ENCODE measurements around the gene LSAMP.
"Not testable (repeated sequence)": the region's sequence is repeated elsewhere in the genome, so short reads cannot be mapped to it uniquely, and the experiment has no call there.

Gene LSAMP

DNA sequence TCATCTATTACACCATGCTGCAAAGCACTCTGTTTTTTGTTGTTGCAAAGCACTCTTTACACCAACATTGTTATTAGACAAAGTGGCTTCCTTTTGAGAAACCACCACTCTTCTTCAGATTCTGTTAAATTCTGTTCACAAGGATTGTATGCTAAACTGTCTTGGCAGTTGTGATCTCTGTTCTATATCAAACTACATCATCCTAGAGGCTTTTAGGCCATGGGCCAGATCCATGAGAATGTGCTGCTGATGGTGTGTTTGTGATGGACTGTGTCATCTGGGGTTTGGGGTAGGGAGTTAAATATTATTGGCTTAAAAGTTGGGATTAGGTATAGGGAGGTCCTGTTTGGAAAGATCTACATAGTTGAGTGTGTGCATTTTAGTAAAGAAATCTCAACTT, 592.2 kb downstream of the LSAMP start:
- DNase-seq (ENCODE audit: low spot score): no peak
- CTCF ChIA-PET: interaction anchor here (0.5 kb wide), 1 partner anchor 41 kb away, joined by 3 read pairs; no protein-coding TSS in a partner anchor
- TF ChIP-seq, protein P1, sequence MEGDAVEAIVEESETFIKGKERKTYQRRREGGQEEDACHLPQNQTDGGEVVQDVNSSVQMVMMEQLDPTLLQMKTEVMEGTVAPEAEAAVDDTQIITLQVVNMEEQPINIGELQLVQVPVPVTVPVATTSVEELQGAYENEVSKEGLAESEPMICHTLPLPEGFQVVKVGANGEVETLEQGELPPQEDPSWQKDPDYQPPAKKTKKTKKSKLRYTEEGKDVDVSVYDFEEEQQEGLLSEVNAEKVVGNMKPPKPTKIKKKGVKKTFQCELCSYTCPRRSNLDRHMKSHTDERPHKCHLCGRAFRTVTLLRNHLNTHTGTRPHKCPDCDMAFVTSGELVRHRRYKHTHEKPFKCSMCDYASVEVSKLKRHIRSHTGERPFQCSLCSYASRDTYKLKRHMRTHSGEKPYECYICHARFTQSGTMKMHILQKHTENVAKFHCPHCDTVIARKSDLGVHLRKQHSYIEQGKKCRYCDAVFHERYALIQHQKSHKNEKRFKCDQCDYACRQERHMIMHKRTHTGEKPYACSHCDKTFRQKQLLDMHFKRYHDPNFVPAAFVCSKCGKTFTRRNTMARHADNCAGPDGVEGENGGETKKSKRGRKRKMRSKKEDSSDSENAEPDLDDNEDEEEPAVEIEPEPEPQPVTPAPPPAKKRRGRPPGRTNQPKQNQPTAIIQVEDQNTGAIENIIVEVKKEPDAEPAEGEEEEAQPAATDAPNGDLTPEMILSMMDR (conservative IDR thresholded peaks at IDR 0.05; ENCODE audit: low read depth): no peak
- no peak overlapping the region for H3K27ac ChIP-seq
- POLR2A ChIA-PET (ENCODE audit: low non-redundant PET): no interaction called here

DNA sequence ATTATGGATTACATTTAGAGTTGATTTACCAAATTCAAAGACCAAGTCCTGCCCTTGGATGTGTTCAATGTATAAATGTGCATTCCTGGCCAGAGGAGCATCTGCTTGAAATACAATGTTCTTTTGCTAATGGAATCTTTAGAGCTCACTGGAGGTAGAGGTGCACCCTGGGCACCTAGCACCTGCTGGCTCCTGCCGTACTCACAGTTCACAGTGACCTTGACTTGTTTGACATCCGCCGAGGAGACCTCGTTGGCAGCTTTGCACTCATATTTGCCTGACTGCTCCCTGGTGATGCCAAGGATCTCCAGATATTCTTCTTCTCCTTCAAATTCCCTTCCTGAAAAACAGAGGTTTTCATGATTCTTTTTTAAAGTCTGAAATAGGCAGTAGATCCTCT, 593.0 kb downstream of the LSAMP start:
- TF ChIP-seq, protein P1 (conservative IDR thresholded peaks at IDR 0.05; ENCODE audit: low read depth): no peak
- H3K27ac ChIP-seq: no peak overlapping the region
- DNase-seq (ENCODE audit: low spot score): no peak
- ChIA-PET CTCF (no interaction called here), POLR2A (ENCODE audit: low non-redundant PET) (no interaction called here)

DNA sequence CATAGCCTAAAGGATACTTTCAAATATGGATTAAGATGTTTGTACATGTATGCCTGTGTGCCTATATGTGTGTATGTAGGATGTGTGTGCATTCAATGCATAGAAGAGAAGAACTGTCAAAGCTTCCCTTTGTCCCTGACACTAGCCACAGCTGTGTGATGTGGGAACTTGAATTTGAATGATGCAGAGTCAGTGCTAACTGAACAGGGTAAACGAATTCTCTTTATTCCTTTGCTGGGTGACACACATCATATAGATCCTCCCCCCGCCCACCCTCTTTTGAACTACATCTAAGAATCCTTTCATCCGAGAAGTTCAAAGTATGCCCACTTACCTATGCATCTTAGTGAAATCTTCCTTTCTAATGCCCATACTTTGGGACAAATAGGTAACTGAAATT, 593.7 kb downstream of the LSAMP start:
- no peak for DNase-seq (ENCODE audit: low spot score)
- ChIA-PET CTCF (no interaction called here), POLR2A (ENCODE audit: low non-redundant PET) (no interaction called here)
- TF ChIP-seq, protein P1 (conservative IDR thresholded peaks at IDR 0.05; ENCODE audit: low read depth): no peak
- no peak overlapping the region for H3K27ac ChIP-seq

DNA sequence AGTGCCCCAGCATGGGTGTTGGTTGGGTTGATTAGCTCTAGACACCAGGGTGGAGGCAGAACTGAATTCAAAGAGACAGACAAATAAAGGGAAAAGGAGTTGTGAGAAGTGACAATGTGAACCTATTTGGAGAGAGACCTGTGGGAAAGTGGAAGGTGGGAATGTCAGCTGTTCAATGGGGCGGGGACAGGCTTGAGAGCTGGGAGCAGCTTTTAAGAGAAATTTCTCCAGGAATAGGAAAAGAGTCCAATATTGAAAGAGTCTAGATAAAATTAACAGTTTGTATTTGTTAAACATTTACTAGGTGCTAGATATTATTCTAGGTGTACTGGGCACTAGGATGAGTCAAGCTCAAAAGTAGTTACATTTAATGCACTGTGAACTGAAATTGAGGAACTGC, 596.6 kb downstream of the LSAMP start:
- CTCF ChIA-PET: interaction anchor here (1.1 kb wide), 1 partner anchor 13 kb away, joined by 3 read pairs; no protein-coding TSS in a partner anchor
- POLR2A ChIA-PET (ENCODE audit: low non-redundant PET): no interaction called here
- H3K27ac ChIP-seq: no peak overlapping the region
- TF ChIP-seq, protein P1 (conservative IDR thresholded peaks at IDR 0.05; ENCODE audit: low read depth): no peak
- no peak for DNase-seq (ENCODE audit: low spot score)

DNA sequence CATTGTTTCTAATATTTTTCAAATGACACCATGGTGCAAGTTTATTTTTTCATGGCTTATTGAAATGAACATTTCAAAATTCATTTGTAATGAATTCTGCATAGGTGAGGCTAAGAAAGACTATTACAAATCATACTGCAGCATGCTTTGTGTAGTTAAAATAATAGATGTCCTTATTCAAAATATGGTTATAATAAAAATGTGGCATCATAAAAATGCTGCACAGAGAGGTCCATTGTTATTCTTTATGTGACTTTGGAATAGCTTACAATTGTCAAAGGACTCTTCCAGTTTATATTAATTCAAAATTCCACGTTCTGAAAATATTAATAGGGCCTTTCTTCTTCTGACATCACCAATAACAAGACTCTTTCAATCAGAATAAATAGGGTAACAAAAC, 599.3 kb downstream of the LSAMP start:
- H3K27ac ChIP-seq: no peak overlapping the region
- TF ChIP-seq, protein P1 (conservative IDR thresholded peaks at IDR 0.05; ENCODE audit: low read depth): no peak
- ChIA-PET POLR2A (ENCODE audit: low non-redundant PET) (no interaction called here), CTCF (interaction anchor here (0.6 kb wide), 1 partner anchor 10 kb away, joined by 4 read pairs; no protein-coding TSS in a partner anchor)
- DNase-seq (ENCODE audit: low spot score): no peak

DNA sequence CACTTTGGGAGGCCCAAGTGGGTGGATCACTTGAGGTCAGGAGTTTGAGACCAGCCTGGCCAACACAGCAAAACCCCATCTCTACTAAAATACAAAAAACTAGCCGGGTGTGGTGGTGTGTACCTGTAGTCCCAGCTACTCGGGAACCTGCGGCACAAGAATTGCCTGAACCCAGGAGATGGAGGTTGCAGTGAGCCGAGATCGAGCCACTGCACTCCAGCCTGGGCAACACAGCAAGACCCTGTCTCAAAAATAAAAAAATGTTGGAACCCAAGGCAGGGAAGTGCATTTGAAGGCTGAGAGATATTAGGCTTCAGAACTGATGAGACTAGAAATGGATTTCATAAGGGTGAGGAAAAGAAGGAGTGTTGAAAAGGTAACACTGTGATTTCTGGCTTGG, 600.6 kb downstream of the LSAMP start:
- H3K27ac ChIP-seq; DNase-seq (ENCODE audit: low spot score); CTCF ChIA-PET; POLR2A ChIA-PET (ENCODE audit: low non-redundant PET): not testable (repeated sequence)

DNA sequence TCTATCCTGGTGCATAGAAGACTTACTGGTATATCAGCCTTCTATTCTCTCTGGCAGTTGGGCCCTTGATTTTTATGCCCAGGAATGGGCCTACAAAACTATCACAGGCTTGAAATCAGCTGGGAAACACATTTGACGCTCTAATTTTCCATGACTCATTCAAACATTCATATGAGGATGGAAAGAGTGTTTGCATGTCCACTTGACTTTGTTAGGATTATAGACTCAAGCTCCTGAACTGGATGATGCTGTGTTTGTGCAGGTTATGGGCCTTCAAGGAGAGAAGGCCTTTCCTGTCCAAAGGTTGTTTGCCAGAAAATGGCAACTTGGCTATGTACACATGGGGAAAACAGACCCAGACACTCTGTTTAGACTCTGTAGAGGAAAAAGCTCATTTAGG, 602.1 kb downstream of the LSAMP start:
- no peak for DNase-seq (ENCODE audit: low spot score)
- H3K27ac ChIP-seq: no peak overlapping the region
- POLR2A ChIA-PET (ENCODE audit: low non-redundant PET): no interaction called here
- TF ChIP-seq, protein P1 (conservative IDR thresholded peaks at IDR 0.05; ENCODE audit: low read depth): no peak
- CTCF ChIA-PET: no interaction called here
